Activated naive CD8-positive, alpha-beta T cell treated with anti-CD3 and anti-CD28 coated beads, Interleukin-2, amount 50 U/mL, for 16 hours (primary cell): Measurements from ENCODE around the gene UNC119B.

Experiments used
- DNase-seq: peaks from one replicate; pipeline ENCODE4 v3.0.0-alpha.2; 2020; ENCODE audit warnings: low read depth, low spot score

The UNC119B gene

DNA sequence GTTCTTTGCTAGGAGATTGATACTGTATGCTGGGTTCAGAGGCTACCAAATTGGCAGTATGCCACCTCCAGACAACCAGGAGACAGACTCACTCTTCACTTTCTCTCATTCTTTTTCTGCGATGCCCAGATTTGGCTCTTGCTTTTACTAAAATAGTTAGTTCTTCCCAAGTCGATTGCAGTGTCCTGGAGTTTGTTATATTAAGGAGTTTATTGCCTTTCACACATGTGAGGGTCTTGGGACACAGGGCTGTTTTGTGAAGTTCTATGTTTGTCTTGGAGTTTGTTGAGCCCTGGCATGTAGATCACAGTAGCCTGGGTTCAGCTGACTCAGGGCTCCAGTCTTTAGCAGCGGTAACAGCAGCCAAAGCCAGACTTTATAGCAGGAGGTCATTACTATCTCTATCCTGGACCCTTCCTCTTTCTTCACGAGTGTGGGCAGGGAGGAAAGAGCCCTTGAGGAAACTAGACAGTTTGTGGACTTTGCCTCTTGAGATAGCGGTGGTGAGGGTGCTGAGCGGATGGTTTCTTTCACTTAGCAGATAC lies 21.7 kb upstream of the UNC119B start:
- DNase-seq: no peak

DNA sequence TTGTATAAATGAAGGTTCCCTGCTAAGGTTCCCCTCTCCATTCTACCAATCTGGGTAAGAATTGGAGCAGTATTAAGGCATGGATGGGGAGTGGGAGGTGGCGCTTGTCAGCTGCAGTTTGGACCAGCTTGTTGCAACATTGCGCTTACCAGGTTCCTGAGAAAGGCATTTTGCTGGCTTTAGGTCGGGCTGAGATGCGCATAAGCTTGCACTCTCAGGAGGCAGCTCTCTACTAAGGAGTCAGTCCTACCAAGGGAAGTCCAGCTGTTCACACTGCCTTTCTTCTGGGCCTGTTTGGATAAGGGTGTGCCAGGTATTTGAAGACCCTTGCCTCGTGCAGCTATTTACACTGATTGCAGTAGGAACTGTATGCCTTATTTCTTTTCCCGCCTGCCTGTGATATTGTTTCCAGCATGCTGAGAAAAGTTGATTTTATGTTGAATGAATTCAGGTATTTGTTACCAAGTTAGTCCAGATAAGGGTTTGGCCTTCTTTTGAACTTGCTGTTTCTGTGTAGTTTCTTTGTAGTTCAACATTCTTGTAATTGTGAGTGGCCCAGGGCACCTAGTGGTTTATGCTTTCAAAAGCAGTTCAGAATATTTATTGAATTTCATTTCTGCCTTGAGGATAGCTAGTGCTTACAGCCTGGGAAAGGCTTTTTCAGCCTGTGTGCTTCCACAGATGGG lies 20.7 kb upstream of the UNC119B start:
- DNase-seq: no peak

DNA sequence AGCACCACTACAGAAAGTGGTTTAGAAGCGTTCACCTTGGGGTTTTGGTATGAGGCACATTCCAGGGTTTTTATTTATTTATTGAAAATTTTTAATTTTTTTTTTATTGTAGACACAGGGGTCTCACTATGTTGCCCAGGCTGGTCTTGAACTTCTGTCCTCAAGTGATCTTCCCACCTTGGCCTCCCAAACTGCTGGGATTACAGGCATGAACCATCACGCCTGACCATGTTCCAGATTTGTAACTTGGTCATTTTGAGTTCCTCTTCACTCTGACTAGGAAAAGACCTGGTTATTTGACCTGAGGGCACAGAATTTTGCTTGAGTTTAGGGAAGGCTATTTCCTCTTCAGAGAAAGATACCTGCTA lies 20.2 kb upstream of the UNC119B start:
- no peak for DNase-seq

DNA sequence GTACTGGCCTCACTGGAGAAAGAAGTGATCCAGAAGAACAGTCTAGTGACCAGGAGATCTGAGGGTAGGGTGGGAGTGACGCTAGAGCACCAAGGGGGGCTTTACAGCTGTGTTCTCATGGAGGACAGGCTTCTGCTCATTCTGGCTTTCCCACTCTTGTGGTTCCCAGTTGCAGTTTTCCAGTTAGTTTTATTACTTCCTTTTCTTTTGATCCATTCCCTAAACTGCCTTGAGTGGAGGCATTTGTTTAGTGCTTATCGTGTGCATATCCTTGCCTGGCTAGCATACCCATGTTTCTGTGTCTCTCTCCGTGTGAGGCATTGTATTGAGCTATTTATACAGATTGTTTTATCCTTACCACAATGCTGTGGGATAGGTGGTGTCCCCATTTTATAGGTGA lies 19.3 kb upstream of the UNC119B start:
- no peak for DNase-seq

DNA sequence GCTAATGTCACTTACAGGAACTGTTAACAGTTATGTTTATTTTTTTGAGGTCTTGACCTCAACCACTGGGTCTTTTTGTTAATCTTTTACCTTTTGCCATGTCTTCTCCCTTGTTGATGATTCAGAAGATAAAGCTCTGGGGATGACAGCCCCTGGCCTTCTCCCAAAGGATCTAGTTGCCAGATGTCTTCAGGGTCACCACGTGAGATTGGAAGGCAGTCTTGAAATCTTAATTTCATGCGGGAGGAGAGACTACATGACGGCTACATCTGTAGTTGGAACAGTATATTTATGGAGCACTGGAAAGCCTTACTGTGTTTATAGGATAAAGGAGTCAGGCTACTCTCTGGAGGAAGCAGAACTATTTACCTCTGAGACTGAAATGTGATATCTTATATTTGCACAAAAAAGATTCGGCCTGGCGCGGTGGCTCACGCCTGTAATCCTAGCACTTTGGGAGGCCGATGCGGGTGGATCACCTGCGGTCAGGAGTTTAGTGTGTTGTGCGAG lies 17.7 kb upstream of the UNC119B start:
- DNase-seq: no peak

- no peak for DNase-seq
These were observed 16.4 kb upstream of the UNC119B start for GRCh38 chr12:120693848-120694247.

GRCh38 chr12:120696626-120697025 lies 13.6 kb upstream of the UNC119B start:
- DNase-seq: no peak

DNA sequence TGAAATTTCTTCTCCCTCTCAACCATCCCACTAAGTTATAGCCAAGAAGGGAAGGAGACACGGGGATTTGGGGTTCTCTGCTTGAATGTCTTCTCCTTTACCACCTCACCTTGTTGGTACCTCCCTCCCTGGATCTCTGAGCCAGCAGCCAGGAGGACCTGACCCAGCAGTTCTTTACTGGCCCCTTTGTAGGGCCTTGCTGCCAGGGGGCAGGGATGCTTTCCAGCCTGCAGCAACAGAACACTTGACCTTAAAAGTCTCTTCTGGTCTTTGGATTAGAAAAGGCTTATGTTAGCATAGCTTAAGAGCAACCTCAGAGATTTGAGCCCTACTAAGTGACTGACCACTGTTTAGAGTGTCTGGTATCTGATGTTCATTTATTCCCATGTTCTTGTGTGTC lies 12.9 kb upstream of the UNC119B start:
- no peak for DNase-seq

- DNase-seq: no peak
These were observed 11.6 kb upstream of the UNC119B start for GRCh38 chr12:120698665-120699064.

DNA sequence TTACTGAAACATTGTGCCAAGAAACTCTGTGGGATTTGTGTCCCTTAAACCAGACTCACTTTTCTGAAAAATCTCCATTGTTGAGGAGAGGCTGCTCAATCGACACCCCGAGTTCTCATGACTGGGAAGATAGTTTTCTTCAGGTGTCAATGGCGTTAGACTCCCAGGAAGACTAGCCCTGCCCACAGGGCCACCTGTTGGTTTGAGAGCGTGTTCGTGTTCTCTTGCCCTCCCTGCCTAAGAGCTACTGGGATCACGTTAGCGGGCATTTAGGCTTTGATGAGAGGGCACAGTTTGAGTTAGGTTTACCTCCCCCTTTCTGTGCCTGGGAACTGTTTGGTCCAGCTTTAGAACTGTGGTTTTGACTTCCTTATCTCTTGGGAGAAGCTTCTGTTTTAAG lies 10.7 kb upstream of the UNC119B start:
- no peak for DNase-seq

GRCh38 chr12:120700886-120701285 lies 9.4 kb upstream of the UNC119B start:
- no peak for DNase-seq

GRCh38 chr12:120702637-120703036 lies 7.6 kb upstream of the UNC119B start:
- DNase-seq: no peak

- no peak for DNase-seq
These were observed 6.8 kb upstream of the UNC119B start for GRCh38 chr12:120703311-120703942.

GRCh38 chr12:120705618-120706017 lies 4.6 kb upstream of the UNC119B start:
- DNase-seq: no peak

GRCh38 chr12:120706029-120706428 lies 4.2 kb upstream of the UNC119B start:
- no peak for DNase-seq

GRCh38 chr12:120708651-120709050 lies 1.6 kb upstream of the UNC119B start:
- no peak for DNase-seq

GRCh38 chr12:120710805-120711296 lies 593 bp downstream of the UNC119B start:
- no peak for DNase-seq

GRCh38 chr12:120711411-120711810 lies 1.2 kb downstream of the UNC119B start:
- DNase-seq: no peak

DNA sequence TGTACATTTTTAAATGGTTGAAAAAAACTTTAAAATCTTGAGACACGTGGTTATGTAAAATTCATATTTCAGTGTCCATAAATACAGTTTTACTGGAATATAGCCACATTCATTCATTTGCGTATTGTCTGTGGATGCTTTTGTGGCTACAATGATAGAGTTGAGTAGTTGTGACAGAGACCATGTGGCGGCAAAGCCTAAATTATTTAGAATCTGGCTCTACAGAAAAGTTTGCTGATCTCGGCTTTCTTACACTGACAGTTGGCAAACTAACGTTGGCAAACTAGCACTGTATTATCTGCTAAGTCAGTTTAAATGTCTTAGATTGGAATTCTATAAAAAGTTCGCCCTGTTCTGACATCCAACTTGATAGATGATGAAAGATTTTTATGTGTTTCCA lies 2.4 kb downstream of the UNC119B start:
- no peak for DNase-seq

DNA sequence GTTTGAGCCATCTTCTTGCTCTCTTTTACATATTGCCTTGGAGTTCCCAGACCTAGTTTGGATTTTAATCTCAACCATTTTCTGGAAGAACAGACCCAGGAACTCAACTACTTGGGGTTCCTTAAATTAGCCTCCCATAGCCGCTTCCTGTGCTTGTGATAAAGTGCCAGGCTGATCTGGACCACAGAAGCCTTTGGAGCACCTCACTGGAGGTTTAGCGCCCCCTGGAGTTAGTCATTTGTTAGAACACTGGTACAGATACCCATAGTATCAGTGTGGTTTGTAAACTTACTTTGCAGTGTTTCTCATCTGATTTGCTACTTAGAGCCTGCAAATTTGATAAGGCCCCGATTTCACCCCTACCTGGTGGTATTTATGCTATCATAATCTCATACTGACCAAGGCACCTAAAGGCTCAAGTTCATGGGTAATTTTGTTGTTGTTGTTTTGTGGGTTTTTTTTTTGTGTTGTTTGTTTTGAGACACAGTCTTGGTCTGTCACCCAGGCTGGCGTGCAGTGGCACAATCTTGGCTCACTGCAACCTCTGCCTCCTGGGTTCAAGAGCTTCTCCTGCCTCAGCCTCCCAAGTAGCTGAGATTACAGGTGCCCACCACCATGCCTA lies 3.7 kb downstream of the UNC119B start:
- peak; percentile 54 for DNase-seq

GRCh38 chr12:120718055-120718454 lies 7.8 kb downstream of the UNC119B start:
- no peak for DNase-seq

- DNase-seq: no peak
These were observed 8.8 kb downstream of the UNC119B start for GRCh38 chr12:120719072-120719471.
